Kidney (tissue), 14 donors: Measurements from ENCODE around the gene ZNF205. TPM values are rescaled to one million over a fixed set of nuclear protein-coding genes. Genes with fewer than 3 reads are reported as not detected.

Experiments used
- DNase-seq, 5 donors: peaks; one replicate each; pipeline ENCODE4 v3.0.0-alpha.2; 2013 to 2020
- FAIRE-seq: peaks from 2 replicates; lab custom pipeline; 2012; peaks lifted over from hg19 to GRCh38; lab: Jason Lieb, UNC
- H3K27ac ChIP-seq, 2 donors: one replicate each; pipeline ENCODE4 v1.7.0; 2013; ENCODE audit warnings: low read depth in 2 of 2, low read length in 2 of 2, inconsistent platforms in 1 of 2
- H3K27me3 ChIP-seq: one replicate; pipeline ENCODE4 v1.7.1; 2013; ENCODE audit warnings: low read length, inconsistent platforms; ENCODE audit not compliant: control insufficient read depth, insufficient read depth
- H3K36me3 ChIP-seq, 3 donors: one replicate each; pipeline versions ENCODE4 v1.7.0 to v1.7.1; 2013; ENCODE audit warnings: low read length in 3 of 3, control low read depth in 1 of 3, inconsistent platforms in 1 of 3; ENCODE audit not compliant: insufficient read depth in 3 of 3, control insufficient read depth in 2 of 3
- H3K4me1 ChIP-seq, 3 donors: one replicate each; pipeline versions ENCODE4 v1.7.0 to v1.7.1; 2013; ENCODE audit warnings: low read length in 3 of 3, inconsistent platforms in 1 of 3, low read depth in 1 of 3; ENCODE audit not compliant: control insufficient read depth in 2 of 3, insufficient read depth in 2 of 3
- H3K4me3 ChIP-seq, 3 donors: one replicate each; pipeline versions ENCODE4 v1.7.0 to v1.8.1; 2013; ENCODE audit warnings: low read length in 3 of 3, control low read depth in 1 of 3, inconsistent platforms in 1 of 3
- H3K9ac ChIP-seq, 3 donors: one replicate each; pipeline versions ENCODE4 v1.7.0 to v1.7.1; 2013; ENCODE audit warnings: low read length in 3 of 3, control low read depth in 1 of 3, inconsistent platforms in 1 of 3
- H3K9me3 ChIP-seq, 3 donors: one replicate each; pipeline versions ENCODE4 v1.7.0 to v1.7.1; 2013; ENCODE audit warnings: low read length in 3 of 3, control low read depth in 1 of 3, inconsistent platforms in 1 of 3; ENCODE audit not compliant: control insufficient read depth in 2 of 3, insufficient read depth in 1 of 3
- intact Hi-C: fragments of 100-400 bp; cut with DNase I; formaldehyde crosslinking; loops from one replicate; pipeline ENCODE4 v1.11.1; 2022
- polyA plus RNA-seq: library from polyadenylated mRNA; stranded (reverse); fragments of 350-450 nt; fragmentation: Illumina TruSeq; extraction: RNeasy Lipid Tissue Mini Kit (QIAGEN cat#74804); gene quantifications from one replicate; pipeline ENCODE4 v1.2.3, GENCODE V29; 2014; ENCODE audit warnings: low read depth, low replicate concordance; ENCODE audit not compliant: insufficient read depth
- total RNA-seq: library from RNA; stranded (reverse); fragmentation: NEBNext Ultra II Directional; extraction: Animal tissue kit (Norgen Biotek cat#: 25700); gene quantifications from one replicate; pipeline ENCODE4 v1.2.1, GENCODE V29; 2021
- TF ChIP-seq, protein P1 (sequence below): IDR thresholded peaks from 3 replicates; pipeline ENCODE4 v1.5.1; 2012; ENCODE audit warnings: mild to moderate bottlenecking, moderate library complexity, borderline replicate concordance; ENCODE audit not compliant: insufficient read depth; ENCODE audit errors: extremely low read depth
- donor health status: control.
- donor health status: control.
- donor health status: control.
- donor health status: control.
- donor health status: control.
- donor health status: DM: yes; HTN: yes; CAD: no.
- donor health status: Normal renal cell carcinoma (clear cell type).

Gene ZNF205
- total and polyA plus RNA-seq, 2 donors from 2014 or later, result 12.7 to 14.1 TPM

DNA sequence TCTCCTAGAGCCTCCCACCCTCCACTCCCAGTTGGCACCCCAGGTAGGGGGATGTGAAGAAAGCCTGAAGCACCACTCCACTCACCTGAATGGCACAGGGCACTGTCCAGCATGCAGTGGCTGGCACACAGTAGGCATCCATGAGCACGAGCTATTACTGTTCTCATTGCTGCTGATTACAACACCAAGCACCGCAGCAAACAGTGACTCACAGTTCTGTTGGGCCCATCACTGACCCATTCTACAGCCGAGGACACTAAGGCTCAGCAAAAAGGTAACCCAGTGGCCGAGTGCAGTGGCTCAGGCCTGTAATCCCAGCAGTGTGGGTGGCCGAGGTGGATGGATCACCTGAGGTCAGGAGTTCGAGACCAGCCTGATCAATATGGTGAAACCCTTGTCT, 16.0 kb upstream of the ZNF205 start:
- H3K9ac ChIP-seq, result no peak overlapping the region
- TF ChIP-seq, protein P1, sequence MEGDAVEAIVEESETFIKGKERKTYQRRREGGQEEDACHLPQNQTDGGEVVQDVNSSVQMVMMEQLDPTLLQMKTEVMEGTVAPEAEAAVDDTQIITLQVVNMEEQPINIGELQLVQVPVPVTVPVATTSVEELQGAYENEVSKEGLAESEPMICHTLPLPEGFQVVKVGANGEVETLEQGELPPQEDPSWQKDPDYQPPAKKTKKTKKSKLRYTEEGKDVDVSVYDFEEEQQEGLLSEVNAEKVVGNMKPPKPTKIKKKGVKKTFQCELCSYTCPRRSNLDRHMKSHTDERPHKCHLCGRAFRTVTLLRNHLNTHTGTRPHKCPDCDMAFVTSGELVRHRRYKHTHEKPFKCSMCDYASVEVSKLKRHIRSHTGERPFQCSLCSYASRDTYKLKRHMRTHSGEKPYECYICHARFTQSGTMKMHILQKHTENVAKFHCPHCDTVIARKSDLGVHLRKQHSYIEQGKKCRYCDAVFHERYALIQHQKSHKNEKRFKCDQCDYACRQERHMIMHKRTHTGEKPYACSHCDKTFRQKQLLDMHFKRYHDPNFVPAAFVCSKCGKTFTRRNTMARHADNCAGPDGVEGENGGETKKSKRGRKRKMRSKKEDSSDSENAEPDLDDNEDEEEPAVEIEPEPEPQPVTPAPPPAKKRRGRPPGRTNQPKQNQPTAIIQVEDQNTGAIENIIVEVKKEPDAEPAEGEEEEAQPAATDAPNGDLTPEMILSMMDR, result no peak
- H3K27ac ChIP-seq, result no peak overlapping the region
- H3K4me1 ChIP-seq, result peaks cover 0 to 9% (median 0%) of the 10 kb centered on the region in 3 donors
- no peaks in the 10 kb centered on the region for H3K36me3 ChIP-seq
- no peaks in the 10 kb centered on the region for H3K27me3 ChIP-seq
- peak in 1 of 5 donors; percentile 31 for DNase-seq
- intact Hi-C loops, result no loop called here
- no peak for FAIRE-seq
- no peaks in the 10 kb centered on the region for H3K9me3 ChIP-seq
- H3K4me3 ChIP-seq, result no peak overlapping the region

DNA sequence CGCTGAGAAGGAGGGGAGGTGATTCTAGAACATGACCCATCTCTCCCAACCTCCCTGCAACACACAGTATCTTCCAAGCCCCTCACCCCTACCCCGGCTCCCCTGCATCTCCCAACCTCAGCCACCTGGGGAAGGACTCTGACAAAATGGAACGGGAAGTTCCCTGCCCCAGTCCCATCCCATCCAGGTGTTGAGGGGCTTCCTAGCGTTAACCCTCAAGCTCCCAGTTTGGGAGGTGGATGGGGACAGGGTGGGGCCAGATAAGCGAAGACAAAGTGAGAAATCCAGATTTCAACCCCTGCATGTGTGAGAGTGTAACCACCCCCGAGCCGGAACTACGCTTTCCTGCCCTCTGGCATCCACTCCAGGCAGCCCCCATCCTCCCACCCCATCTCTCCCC, 15.1 kb upstream of the ZNF205 start:
- no peak overlapping the region for H3K4me3 ChIP-seq
- peak in 2 of 5 donors; percentile 43 to 61 for DNase-seq
- no peaks in the 10 kb centered on the region for H3K9me3 ChIP-seq
- FAIRE-seq, result no peak
- H3K4me1 ChIP-seq, result peaks cover 0 to 9% (median 0%) of the 10 kb centered on the region in 3 donors
- TF ChIP-seq, protein P1, result no peak
- H3K36me3 ChIP-seq, result no peaks in the 10 kb centered on the region
- intact Hi-C loops, result no loop called here
- H3K9ac ChIP-seq, result no peak overlapping the region
- no peaks in the 10 kb centered on the region for H3K27me3 ChIP-seq
- H3K27ac ChIP-seq, result no peak overlapping the region

DNA sequence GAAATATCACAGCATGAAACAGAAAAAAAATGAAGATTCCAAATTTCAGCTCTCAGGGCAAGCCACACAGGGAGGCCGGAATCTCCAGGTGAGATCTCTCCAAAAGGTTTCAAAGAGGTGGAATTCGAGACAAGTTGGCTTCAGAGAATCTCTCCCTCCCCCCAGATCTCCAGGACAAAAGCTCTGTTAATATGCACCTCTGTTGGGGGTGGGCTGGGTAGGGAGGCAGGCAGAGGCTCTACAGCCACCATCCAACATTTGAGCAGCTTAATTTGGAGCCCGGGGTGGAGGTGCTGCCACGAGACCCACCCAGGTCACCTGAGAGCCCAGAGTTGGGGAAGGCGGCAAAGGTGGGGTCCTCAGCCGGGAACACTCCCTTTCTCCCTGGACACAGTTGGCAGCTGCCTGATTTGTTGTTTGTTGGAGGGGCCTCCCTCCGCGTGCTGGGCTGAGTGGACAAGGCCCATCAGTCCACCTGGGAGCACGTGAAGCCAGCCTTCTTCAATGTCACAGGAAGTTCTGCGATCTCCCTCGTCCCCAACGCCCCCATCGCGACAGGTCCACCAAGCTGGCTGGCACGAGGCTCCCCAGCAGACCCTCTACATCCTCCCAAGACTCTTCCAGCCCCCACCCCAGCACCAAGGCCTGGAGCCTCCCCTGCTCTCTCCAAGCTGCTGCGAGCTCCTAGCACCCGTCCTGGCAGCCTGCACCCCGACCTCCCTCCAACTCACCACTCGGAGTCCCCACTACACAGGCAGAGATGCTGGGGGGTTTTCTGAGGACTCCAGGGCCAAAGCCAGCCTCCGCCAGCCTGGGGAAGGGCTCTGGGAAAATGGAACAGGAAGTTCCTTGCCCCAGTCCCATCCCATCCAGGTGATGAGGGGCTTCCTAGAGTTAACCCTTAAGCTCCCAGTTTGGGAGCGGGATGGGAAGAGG, 13.7 kb upstream of the ZNF205 start, which contains the start of gene ZSCAN10:
ZSCAN10 (minus strand) TSS at position 836 of the 936 bp plus-strand sequence. CDS start 6,357 bp downstream, outside the sequence.
- H3K9ac ChIP-seq, result no peak within 1 kb of the TSS
- H3K27me3 ChIP-seq, result no peaks in the 10 kb centered on the region
- DNase-seq (no peak), FAIRE-seq (no peak)
- peaks cover 0 to 9% (median 0%) of the 10 kb centered on the region in 3 donors for H3K4me1 ChIP-seq
- H3K9me3 ChIP-seq, result no peaks in the 10 kb centered on the region
- peak within 1 kb of the TSS in 2 of 3 donors; percentile 13 to 32 for H3K4me3 ChIP-seq
- no peaks in the 10 kb centered on the region for H3K36me3 ChIP-seq
- H3K27ac ChIP-seq, result no peak within 1 kb of the TSS
- TF ChIP-seq, protein P1, result no peak
- intact Hi-C loops, result no loop called here
